GM18868 (cell line): Measurements from ENCODE around the gene SIK3.

ENCODE experiments used
- ATAC-seq: cut with Tn5 transposase; IDR thresholded peaks from one replicate; pipeline ENCODE4 v1.9.1; 2021; ENCODE audit warnings: mild to moderate bottlenecking, moderate library complexity; ENCODE audit not compliant: unreplicated experiment

Gene SIK3

DNA sequence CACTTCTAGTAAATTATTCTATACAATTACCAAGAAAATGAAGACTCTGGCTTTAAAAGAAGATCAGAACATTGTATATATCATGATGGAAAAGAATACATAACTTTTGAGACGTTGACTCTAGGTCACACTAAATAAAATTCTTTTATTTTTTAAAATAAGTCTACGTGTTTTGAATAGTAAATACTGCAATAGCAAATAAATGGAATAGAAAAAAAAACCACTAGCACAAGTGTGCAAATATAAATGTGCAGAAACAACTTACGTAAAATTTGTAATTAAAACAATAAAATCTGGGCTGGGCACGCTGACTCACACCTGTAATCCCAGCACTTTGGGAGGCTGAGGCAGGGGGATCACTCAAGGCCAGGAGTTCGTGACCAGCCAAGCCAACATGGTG lies 17.9 kb downstream of the SIK3 start:
- no peak for ATAC-seq

DNA sequence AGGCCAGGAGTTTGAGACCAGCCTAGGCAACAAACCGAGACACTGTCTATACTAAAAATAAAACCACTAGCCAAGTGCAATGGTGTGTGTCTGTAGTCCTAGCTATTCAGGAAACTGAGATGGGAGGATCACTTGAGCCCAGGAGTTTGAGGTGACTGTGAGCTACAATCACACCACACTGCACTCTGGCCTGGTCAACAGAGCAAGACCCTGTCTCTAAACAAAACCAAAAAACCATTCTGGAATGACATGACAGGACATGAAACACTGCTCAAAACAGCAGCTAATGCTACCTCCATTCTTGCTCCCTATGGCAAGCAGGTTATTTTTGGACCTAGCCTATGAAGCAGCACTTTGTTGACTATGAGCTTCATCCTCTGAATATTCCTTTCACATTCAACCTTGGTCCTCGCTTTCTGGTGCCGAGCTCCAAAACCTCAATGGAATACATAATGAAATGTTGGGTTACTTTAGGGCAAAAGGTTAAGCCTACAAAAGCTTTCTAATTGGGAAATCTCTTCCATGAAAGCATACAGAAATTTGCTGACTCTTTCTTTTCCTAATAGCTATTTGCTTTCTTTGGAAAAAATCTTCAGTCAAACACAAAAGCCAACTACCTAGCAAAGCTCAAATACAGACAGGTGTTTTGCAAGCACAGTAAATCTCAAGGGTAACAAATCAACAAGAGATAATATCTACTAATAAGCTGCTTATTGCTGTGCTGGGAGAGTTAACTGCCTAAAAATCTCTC lies 21.1 kb downstream of the SIK3 start:
- ATAC-seq, result no peak

DNA sequence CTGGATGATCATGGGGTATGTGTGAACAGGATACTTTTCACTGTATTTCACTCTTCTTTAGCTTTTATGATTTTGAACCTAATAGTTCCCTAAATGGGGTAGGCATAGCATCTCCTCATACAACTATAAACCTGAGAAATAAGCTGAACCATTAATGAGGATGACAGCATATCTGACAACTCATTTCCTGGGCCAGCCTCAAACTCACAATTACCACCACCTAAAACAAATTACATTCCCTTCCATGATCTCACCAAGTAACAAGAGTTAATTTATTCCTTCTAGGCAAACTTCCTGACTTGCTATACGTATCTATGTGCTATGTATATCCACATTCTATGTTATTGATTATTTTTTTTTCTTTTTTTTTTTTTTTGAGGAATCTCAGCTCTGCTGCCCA lies 23.0 kb downstream of the SIK3 start:
- no peak for ATAC-seq

DNA sequence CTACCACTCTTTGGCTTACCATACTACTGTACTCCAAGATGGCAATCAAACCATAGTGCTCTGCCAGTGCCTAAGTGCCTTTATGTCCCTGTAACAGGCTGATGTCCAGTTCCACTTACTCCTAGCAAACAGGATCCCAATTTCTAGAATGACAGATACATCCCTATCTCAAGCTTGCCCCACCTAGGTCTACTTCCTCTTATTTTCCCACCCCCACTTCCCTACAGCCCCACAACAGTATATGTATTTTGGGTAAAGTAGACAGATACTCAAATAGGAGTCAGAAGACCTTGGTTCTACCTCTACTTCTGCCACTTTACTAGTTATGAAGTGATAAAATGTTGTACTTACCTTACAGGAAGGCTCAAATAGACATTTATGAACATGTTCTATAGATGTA lies 24.1 kb downstream of the SIK3 start:
- no peak for ATAC-seq

DNA sequence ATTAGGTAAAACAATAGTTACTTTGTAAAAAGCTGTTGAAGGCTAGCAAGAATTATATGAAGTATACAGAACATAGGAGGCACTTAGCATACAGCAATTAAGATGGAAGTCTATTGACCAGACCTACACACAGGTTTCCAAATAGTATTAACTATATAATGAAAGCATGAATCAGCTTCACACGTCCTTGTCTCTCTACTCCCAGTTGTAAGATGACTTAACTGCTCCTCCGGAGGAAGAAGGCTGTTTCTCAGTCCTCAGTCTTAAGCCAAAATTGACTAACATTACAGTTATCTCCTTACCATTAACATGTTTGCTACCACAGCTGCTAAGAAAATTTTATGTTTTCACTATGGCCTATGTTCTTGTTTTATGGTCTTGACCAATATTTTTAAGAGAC lies 24.7 kb downstream of the SIK3 start:
- no peak for ATAC-seq

DNA sequence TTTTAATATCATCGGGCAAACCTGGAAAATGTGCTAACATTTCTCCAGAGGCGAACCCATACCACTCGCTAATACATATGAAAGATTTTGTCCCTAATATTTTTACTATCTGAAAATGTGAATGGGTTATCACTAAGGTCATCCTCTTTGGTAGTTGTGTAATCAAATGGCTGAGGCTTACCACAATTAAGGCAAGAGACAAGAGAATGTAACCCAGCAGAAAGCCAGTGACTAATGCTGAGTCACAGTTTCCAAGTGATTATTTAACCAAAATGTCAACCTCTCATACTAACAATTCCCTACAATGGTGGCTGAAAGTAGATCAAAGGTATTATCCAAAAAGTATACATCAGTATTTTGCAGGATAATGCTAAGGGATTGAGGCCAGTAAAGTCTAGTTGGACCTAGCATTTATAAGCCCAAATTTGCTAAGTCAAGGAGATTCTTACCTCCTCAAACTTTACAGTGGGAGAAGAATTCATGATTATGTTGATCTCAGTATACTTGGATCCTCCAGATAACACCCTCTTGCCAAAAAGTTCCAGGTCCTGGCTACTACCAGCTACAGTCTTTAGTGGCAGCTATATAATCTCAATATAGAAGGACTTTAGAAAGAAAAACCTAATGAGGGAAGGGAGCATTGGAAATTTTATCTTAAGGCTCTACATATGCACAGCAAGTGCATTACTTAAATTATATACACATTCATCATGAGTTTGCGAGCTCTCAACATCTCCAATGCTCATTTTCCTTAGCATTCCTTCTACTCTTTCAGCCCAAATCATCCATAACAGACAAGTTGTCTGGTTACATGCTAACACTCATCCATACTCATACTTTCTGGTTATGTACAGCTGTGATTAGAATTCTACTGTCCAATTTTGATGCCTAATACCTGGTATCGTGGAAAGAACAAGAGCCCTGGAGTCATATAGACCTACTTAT lies 25.4 kb downstream of the SIK3 start:
- ATAC-seq, result peak; percentile 65

DNA sequence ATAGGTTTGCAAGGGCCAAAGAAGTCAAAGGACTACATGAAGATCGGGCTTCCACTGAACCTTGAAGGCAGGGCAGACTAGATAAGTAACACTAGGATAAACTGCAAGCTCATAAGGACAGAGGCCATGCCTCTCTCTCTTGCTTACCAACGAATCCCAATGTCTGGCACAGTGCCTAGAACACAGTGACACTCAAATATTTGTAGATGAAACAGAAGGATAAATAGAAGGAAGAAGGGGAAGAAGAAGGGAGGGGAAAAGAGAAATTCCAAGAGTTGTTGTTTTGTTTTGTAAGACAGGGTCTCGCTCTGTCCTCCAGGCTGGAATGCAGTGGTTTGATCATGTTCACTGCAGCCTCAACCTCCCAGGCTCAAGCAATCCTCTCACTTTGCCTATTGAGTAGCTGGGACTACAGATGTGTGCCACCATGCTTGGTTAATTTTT lies 26.9 kb downstream of the SIK3 start:
- no peak for ATAC-seq

DNA sequence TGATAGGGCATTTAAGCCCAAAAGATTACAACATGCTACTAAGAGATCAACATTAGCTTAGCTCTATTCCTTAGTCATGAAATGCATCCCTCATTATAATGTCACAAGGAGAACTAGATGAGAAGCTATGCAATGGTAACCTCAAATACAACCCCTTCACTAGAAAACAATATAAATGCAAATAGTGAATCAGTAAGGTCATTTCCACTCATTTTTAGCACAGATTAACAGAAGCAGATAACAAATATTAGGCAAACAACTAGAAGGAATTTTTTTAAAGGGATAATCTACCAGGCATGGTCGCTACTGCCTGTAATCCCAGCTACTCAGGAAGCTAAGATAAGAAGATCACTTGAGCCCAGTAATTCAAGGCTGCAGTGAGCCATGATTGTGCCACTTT lies 28.2 kb downstream of the SIK3 start:
- no peak for ATAC-seq

DNA sequence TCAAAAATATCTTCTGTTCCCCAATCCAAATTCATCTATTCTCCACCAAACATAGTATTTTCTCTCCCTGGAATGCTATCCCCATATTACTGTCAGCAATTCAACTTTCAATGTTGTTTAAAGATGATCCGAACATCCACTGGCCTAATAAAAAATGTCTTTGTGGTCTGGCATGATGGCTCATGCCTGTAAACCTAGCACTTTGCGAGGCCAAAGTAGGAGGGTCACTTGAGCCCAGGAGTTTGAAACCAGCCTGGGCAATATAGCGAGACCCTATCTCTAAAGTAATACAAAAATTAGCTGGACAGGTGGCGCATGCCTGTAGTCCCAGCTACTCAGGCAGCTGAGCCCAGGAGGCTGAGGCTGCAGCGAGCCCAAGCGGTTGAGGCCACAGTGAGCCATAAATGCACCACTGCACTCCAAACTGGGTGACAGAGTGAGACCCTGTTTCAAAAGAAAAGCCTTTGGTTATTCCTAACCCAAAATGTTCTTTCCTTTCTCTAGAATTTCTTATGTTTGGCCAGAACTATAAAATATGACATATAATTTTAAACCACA lies 29.8 kb downstream of the SIK3 start:
- no peak for ATAC-seq

DNA sequence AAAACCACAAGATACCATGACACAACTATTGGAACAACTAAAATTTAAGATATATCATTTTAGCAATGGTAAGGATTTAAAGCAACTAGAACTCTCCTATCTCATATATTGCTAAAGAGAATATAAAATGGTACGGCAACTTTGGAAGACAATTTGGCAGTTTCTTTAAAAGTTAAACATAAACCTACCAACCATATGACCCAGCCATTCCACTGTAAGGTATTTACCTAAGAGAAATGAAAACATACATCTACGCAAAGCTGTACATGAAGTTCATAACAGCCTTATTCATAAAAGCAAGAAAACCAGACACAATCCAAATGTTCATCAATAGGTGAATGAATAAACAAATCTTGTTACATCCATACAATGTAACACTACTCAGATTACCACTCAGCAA lies 31.3 kb downstream of the SIK3 start:
- no peak for ATAC-seq

DNA sequence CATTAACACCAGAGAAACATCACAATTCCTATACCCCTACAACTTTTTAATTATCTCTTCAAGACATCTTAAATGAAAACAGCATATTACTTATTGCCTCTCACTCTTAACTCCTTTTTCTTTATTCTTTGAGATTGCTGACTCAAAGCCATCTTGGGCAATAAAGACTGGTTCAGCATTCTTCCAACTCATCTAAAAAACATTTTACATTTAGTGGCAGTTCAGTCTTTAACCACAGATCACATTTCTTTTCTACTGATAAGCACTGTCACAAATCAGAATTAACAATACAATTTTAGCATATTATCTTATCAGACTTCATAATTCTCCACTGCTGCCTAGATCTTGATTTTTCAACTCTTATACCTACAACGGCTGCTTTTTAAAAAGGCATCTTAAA lies 34.0 kb downstream of the SIK3 start:
- no peak for ATAC-seq

DNA sequence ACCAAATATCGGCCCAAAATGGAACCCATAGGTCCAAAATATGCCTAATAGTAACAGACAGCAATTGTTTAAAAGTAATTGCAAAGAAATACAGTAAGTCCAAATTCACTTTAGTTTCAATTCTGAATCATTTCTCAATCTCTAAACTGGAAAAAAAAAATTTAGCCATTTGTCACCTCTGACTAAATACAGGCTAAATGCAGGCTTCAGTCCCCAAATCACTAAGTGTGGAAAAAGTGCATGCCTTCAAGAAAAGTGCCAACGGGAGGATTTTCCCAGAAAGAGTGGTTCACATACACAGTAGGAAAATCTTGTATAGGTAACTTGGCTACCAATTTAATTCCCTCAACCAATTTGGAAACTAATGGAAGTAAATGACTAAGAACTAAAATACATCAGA lies 35.7 kb downstream of the SIK3 start:
- no peak for ATAC-seq

DNA sequence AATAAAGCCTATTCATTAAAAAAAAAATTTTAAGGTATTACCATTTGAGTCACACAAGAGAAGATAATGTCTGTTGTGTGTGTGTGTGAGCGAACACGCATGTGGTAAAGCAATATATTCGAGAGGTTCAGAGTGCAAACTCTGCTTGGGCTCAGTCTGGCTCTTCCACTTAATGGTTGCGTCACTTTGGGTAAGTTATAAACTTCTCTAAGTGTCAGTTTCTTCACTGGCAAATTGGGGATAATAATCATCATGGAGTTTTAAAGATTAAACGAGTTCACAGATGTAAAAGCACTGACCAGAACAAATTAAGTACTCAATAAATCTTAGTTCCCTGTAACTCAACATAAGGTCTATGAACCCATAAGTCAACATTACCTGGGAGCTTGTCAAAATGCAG lies 37.0 kb downstream of the SIK3 start:
- ATAC-seq, result no peak

DNA sequence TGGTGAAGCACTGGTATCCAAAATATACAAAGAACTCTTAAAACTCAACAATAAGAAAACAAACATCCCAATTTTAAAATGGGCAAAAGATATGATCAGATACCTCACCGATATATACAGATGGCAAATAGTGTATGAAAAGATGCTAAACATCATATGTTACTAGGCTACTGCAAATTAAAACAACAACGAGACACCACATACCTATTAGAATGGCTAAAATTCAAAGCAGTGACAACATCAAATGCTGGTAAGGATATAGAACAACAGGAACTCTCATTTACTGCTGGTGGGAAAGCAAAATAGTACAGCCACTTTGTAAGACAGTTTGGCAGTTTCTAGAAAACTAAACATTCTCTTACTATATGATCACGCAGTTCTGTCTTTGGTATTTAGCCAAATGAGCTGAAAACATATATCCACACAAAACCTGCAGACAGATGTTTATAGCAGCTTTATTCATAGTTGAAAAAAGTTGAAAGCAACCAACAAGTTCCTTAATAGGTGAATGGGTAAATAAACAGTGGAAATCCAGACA lies 38.5 kb downstream of the SIK3 start:
- no peak for ATAC-seq

DNA sequence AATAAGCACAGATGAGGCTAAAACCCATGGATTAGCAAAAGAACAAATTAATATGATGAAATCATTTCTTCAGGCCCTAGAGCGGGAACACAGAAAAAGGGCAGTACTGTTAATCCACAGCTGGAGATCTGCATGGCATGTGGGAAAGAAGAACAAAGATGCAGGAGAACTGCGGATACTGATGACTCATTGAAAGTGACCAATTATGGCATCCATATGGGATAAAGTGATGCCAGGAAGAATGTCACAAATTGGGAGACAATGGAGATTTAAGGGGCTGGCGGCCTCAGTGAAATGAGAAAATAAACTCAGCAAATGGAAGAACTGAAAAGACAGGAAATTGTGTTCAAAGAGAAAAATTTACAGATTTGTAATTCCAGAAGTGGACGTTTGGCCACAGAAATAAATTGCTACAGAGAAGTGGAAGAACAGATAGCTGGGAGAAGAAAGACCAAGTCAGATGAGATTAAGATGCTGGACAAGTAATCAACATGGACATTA lies 39.4 kb downstream of the SIK3 start:
- no peak for ATAC-seq

DNA sequence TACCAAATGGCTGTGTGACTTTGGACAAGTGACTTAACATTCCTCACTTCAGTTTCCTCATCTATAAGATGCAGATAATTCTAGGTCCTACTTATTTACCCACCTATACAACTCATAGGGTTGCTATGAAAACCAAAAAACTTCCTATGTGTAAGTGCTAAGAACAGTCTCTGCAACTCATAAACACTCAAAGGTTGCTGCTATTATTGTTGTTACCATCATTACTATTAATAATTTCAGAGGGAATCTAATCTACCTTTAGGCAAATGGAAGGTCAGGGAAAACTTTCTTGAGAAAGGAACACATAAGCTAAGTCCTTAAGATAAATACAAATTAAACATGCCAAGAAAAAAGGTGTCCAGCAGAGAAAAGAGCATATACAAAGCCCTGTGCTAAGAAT lies 40.5 kb downstream of the SIK3 start:
- no peak for ATAC-seq

DNA sequence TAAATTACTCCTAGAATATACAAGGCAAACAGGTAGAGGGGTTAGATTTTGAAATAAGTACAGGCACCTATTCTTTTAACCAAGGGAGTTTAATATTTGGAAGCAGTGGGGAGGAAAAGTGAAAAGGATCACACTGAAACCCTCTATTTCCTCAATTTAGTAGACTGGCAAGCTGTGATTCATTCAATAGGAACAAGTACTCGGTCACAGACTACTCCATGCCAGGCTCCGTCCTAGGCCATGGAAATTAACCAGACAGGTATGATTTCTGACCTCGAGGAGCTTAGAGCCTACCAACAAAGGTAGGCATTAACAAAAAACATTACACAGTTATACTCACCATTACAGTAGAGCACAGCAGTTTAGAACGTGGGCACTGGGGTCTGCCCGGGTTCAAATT lies 40.9 kb downstream of the SIK3 start:
- no peak for ATAC-seq

DNA sequence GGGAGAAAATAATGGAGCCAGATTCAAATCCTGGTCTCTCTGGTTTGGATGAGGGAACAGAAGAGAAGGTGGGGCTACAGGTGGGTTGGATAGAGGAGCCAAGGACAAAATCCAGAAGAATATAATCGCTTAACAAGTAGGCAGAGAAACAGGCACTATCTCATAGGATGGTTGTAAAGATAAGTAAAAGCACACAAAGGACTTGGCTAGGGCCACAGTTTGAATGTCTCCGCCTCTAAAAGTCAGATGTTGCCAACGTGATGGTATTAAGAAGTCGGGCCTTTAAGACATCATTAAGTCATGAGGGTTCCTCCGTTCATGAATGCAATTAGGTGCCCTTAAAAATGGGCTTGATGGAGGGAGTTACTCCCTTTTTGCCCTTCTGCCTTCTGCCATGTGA lies 42.8 kb downstream of the SIK3 start:
- ATAC-seq, result no peak

DNA sequence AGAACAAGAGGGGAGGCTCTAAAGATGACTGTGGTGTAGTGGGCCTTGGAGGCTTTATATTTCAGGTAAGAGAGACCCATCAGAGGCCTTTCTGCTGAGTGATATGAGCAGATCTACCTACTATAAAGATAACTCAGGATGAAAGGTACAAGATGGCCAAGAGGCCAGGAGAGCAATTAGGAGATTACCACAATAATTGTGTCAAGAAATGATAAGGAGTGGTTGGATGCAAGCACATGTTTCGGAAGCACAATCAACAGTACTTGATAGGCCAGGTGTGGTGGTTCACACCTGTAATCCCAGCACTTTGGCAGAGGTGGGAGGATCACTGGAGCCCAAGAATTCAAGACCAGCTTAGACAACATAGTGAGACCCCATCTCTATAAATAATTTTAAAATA lies 43.8 kb downstream of the SIK3 start:
- no peak for ATAC-seq

DNA sequence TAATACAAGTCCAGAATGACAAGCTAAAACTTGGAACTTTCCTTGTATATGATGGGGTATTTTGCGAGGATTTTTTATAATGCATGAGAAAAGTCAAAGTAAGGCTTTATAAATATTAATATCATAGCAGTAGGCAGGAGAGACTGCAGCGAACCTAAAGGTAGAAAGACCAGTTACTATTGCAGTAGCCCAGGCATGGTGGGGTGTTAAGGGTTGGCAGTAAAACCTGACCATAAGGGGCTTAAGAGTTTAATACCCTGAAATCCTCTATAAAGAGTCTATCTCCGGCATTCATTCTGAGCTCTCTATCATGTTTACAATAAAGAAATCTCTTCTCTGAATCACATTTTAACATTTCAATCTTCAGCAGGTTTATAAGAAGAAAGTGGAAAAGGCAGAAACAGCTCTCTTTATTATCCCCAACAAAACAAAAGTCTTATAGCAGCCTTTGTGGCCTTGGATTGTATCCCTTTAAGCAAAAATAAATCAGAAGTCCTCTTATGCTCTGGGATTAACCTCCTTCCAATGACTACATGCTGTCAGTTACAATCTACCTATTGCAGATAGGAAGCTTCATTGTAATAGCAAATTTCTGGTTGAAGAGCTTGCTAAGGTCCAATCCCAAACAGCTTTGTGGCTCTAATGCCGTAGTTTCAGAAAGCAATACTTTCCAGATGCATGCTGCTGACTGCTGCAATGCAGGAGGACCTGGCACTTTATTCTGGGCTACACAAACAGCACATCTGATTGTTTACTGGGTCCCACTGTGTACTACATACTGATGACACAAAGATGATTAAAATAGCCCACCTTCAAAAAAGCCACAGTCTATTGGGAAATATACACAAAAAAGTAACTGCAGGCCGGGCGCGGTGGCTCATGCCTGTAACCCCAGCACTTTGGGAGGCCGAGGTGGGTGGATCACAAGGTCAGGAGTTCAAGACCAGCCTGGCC lies 45.8 kb downstream of the SIK3 start:
- no peak for ATAC-seq
